PFSK-1 (cell line): ENCODE data around the gene NUB1.
A peak's percentile ranks its signal among the peaks of the same experiment; 100 is the strongest.

Source experiments
- FOXP2 ChIP-seq: optimal IDR thresholded peaks from 2 replicates; pipeline ENCODE3; 2011; ENCODE audit warnings: borderline replicate concordance, control low read depth, inconsistent platforms; ENCODE audit not compliant: insufficient read depth; ENCODE audit errors: extremely low read length, extremely low read depth
- POLR2AphosphoS5 ChIP-seq: IDR thresholded peaks from 2 replicates; pipeline ENCODE4 v1.6.1; 2012; ENCODE audit warnings: low read depth, mild to moderate bottlenecking, control low read depth, low read length, moderate library complexity
- REST ChIP-seq, 2 experiments: IDR thresholded peaks; 2 replicates each; pipeline versions ENCODE4 v1.6.1 to v1.8.0; 2011 to 2012; ENCODE audit warnings: low read depth in 2 of 2, low read length in 2 of 2, control low read depth in 1 of 2, inconsistent platforms in 1 of 2, mild to moderate bottlenecking in 1 of 2, moderate library complexity in 1 of 2; ENCODE audit not compliant: insufficient read depth in 1 of 2
- SIN3A ChIP-seq: IDR thresholded peaks from 2 replicates; pipeline ENCODE4 v1.6.1; 2012; ENCODE audit warnings: mild to moderate bottlenecking, low read length, moderate library complexity, borderline replicate concordance; ENCODE audit not compliant: insufficient read depth
- TAF1 ChIP-seq: IDR thresholded peaks from 2 replicates; pipeline ENCODE4 v1.6.1; 2012; ENCODE audit warnings: low read length, control low read depth, borderline replicate concordance; ENCODE audit not compliant: insufficient read depth

Gene NUB1

GRCh38 chr7:151424799-151425198, 83.2 kb downstream of the NUB1 start:
- TF ChIP-seq SIN3A (no peak), TAF1 (no peak), POLR2AphosphoS5 (no peak), REST (IDR thresholded peaks at IDR 0.05; ENCODE audit: insufficient read depth in 1 of 2, low read depth in 2 of 2, low read length in 2 of 2) (no peak), FOXP2 (no peak)

GRCh38 chr7:151425670-151426440, 84.2 kb downstream of the NUB1 start:
- TF ChIP-seq REST (IDR thresholded peaks at IDR 0.05; ENCODE audit: insufficient read depth in 1 of 2, low read depth in 2 of 2, low read length in 2 of 2): no peak
- TF ChIP-seq POLR2AphosphoS5: no peak
- TF ChIP-seq FOXP2: no peak
- TF ChIP-seq TAF1: no peak
- TF ChIP-seq SIN3A: no peak

- TF ChIP-seq REST (IDR thresholded peaks at IDR 0.05; ENCODE audit: insufficient read depth in 1 of 2, low read depth in 2 of 2, low read length in 2 of 2) (0 out of 4 replicates have a peak, but pooled peaks of 1 of the 2 experiments have one; percentile 28), SIN3A (no peak), POLR2AphosphoS5 (no peak), TAF1 (no peak), FOXP2 (peak; percentile 14)
These were observed 84.9 kb downstream of the NUB1 start for GRCh38 chr7:151426441-151426903.

- TF ChIP-seq TAF1 (no peak), FOXP2 (no peak), SIN3A (no peak), REST (IDR thresholded peaks at IDR 0.05; ENCODE audit: insufficient read depth in 1 of 2, low read depth in 2 of 2, low read length in 2 of 2) (no peak), POLR2AphosphoS5 (no peak)
These were observed 85.5 kb downstream of the NUB1 start for GRCh38 chr7:151426904-151427704.
